SK-N-SH (cell line): ENCODE data around the gene UTP3.

Source experiments
- CHD2 ChIP-seq: fragments of 150-350 bp; IDR thresholded peaks from 2 replicates; pipeline ENCODE4 v1.6.1; 2018; ENCODE audit warnings: low read length; ENCODE audit not compliant: partially characterized antibody
- CTCF ChIP-seq: fragments of 200-600 bp; sonication (generic); IDR thresholded peaks from 2 replicates; pipeline ENCODE4 v1.6.1; 2017; ENCODE audit warnings: antibody characterized with exemption, mild to moderate bottlenecking, moderate library complexity
- EZH2phosphoT487 ChIP-seq: fragments of 200-600 bp; sonication (generic); IDR thresholded peaks from 2 replicates; pipeline ENCODE4 v1.6.1; 2017; ENCODE audit warnings: low read depth, mixed run types, mild to moderate bottlenecking, antibody characterized with exemption, moderate library complexity, borderline replicate concordance
- JUND ChIP-seq: IDR thresholded peaks from 2 replicates; pipeline ENCODE4 v1.4.0; 2012
- MEF2A ChIP-seq: IDR thresholded peaks from 2 replicates; pipeline ENCODE4 v1.4.0; 2012; ENCODE audit warnings: low read depth, borderline replicate concordance
- SMC3 ChIP-seq: IDR thresholded peaks from 2 replicates; pipeline ENCODE4 v1.6.1; 2012; ENCODE audit warnings: low read depth, low read length, improper control_type of control experiment

- TF ChIP-seq CHD2 (no peak), CTCF (no peak), JUND (no peak), EZH2phosphoT487 (no peak), MEF2A (no peak), SMC3 (no peak)
Observed at GRCh38 chr4:70691661-70692060, 3.3 kb downstream of the UTP3 start.
